Stomach (tissue), 4 donors: ENCODE data around the gene DCLRE1B.

ENCODE experiments used
- POLR2A ChIP-seq, 4 donors: fragments of 450-650 bp; IDR thresholded peaks; one replicate each; pipeline ENCODE4 v1.6.1; 2016; ENCODE audit warnings: antibody characterized with exemption in 4 of 4, control low read depth in 2 of 4, mild to moderate bottlenecking in 1 of 4, moderate library complexity in 1 of 4
- TF ChIP-seq, protein P1 (sequence below), 7 experiments: fragments of 450-650 bp in 4 of 7; fragments of 200-600 bp in 3 of 7; sonication (generic) in 3 of 7; IDR thresholded peaks; one replicate each; pipeline ENCODE4 v1.5.1; 2016 to 2019; ENCODE audit warnings: antibody characterized with exemption in 7 of 7, control low read depth in 2 of 7, mild to moderate bottlenecking in 1 of 7

DNA sequence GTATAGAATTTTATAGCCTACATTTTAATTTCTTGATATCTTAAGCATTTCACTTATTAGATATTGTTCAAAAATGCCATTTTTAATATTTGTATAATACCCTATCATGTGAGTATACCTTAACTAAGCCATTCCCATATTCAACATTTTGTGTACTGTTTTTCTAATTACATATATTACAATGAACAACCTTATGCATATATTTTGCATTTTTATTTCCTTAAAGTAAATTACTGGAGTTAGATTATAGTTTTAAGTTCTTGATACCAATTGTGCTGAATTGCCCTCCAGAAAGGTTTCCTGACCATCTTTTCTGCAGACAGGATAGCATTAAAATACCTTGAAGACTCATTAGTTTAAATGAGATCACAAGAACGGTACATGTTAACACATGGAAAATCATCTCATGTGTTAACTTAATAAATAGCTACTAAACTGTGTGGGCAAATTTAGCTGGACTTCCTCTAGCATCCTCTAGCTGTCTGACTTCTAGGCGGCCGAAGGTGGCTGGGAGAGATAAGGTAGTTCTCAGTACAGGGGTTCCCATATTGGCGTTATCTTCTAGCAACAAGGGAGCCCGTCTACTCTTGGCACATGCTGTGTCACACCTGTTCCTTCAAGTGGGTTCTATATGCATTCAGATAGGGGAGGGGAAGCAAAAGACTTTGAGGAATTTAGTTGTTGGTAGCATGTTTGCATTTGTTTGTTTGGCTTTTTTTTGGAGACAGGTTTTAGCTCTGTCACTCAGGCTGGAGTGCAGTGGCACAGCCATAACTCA, 8.9 kb downstream of the DCLRE1B start:
- TF ChIP-seq, protein P1, sequence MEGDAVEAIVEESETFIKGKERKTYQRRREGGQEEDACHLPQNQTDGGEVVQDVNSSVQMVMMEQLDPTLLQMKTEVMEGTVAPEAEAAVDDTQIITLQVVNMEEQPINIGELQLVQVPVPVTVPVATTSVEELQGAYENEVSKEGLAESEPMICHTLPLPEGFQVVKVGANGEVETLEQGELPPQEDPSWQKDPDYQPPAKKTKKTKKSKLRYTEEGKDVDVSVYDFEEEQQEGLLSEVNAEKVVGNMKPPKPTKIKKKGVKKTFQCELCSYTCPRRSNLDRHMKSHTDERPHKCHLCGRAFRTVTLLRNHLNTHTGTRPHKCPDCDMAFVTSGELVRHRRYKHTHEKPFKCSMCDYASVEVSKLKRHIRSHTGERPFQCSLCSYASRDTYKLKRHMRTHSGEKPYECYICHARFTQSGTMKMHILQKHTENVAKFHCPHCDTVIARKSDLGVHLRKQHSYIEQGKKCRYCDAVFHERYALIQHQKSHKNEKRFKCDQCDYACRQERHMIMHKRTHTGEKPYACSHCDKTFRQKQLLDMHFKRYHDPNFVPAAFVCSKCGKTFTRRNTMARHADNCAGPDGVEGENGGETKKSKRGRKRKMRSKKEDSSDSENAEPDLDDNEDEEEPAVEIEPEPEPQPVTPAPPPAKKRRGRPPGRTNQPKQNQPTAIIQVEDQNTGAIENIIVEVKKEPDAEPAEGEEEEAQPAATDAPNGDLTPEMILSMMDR (IDR thresholded peaks at IDR 0.05), result no peak
- no peak for TF ChIP-seq POLR2A (IDR thresholded peaks at IDR 0.05)
